Left ventricle myocardium inferior (tissue), 1 donor: Measurements from ENCODE around the gene GEMIN8. TPM values are rescaled to one million over a fixed set of nuclear protein-coding genes. Genes with fewer than 3 reads are reported as not detected.
A peak's percentile ranks its signal among the peaks of the same experiment; 100 is the strongest.

Source experiments
- DNase-seq: peaks from one replicate; pipeline ENCODE4 v3.0.0-alpha.2; 2020
- H3K27ac ChIP-seq: fragments of 200-600 bp; replicated peaks from 2 replicates; pipeline ENCODE4 v1.8.0; 2021
- H3K27me3 ChIP-seq: fragments of 200-600 bp; 2 replicates; pipeline ENCODE4 v1.8.0; 2021; ENCODE audit warnings: low read depth
- H3K36me3 ChIP-seq: fragments of 200-600 bp; 2 replicates; pipeline ENCODE4 v1.8.0; 2021
- H3K4me1 ChIP-seq: fragments of 200-600 bp; 2 replicates; pipeline ENCODE4 v1.8.0; 2021
- H3K4me3 ChIP-seq: fragments of 200-600 bp; 2 replicates; pipeline ENCODE4 v1.8.0; 2021; ENCODE audit warnings: mild to moderate bottlenecking, moderate library complexity
- H3K9me3 ChIP-seq: fragments of 200-600 bp; replicated peaks from 2 replicates; pipeline ENCODE4 v1.8.0; 2021
- intact Hi-C: fragments of 100-400 bp; cut with micrococcal nuclease; formaldehyde crosslinking; loops from one replicate; pipeline ENCODE4 v1.11.0; 2022
- total RNA-seq: library from RNA; stranded (reverse); fragmentation: NEBNext Ultra II Directional; extraction: Animal tissue kit (Norgen Biotek cat#: 25700); gene quantifications from one replicate; pipeline ENCODE4 v1.2.1, GENCODE V29; 2021
- TF ChIP-seq, protein P1 (sequence below): fragments of 200-600 bp; IDR thresholded peaks from 2 replicates; pipeline ENCODE4 v1.8.0; 2021; ENCODE audit warnings: antibody characterized with exemption, mild to moderate bottlenecking, borderline replicate concordance
- donor health status: DM: no; HTN: yes; CAD: no; lungs with severe emphysema.

The GEMIN8 gene
- total RNA-seq, 1 donor from 2014 or later: 12.6 TPM

DNA sequence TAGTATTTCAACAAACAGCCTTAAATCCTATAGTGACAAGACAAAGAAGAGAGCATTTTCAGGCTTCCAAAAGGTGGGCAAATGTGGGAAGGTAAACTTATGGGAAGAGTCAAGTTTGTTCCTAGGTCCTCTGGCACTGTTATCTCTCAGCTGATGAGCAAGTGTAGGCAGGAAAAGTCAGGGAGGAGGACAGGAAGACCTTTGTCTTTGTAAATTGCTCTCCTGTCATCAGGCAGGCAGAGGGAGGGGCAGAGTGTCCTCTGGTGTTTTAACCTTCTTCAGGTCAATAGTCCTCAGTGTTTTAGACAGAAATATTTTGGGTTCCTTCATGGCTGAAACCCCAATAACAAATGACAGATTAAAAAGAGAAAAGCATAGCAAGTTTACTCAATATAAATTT, 13.5 kb upstream of the GEMIN8 start:
- DNase-seq: no peak
- Histone ChIP-seq H3K27me3 (no peaks in the 10 kb centered on the region), H3K9me3 (no peaks in the 10 kb centered on the region), H3K27ac (no peak overlapping the region), H3K4me3 (no peak overlapping the region), H3K36me3 (no peaks in the 10 kb centered on the region), H3K4me1 (no peaks in the 10 kb centered on the region)
- TF ChIP-seq, protein P1, sequence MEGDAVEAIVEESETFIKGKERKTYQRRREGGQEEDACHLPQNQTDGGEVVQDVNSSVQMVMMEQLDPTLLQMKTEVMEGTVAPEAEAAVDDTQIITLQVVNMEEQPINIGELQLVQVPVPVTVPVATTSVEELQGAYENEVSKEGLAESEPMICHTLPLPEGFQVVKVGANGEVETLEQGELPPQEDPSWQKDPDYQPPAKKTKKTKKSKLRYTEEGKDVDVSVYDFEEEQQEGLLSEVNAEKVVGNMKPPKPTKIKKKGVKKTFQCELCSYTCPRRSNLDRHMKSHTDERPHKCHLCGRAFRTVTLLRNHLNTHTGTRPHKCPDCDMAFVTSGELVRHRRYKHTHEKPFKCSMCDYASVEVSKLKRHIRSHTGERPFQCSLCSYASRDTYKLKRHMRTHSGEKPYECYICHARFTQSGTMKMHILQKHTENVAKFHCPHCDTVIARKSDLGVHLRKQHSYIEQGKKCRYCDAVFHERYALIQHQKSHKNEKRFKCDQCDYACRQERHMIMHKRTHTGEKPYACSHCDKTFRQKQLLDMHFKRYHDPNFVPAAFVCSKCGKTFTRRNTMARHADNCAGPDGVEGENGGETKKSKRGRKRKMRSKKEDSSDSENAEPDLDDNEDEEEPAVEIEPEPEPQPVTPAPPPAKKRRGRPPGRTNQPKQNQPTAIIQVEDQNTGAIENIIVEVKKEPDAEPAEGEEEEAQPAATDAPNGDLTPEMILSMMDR: no peak
- intact Hi-C loops: loop anchor here (10.0 kb wide), 1 partner anchor 1102 kb away; no protein-coding TSS in a partner anchor

DNA sequence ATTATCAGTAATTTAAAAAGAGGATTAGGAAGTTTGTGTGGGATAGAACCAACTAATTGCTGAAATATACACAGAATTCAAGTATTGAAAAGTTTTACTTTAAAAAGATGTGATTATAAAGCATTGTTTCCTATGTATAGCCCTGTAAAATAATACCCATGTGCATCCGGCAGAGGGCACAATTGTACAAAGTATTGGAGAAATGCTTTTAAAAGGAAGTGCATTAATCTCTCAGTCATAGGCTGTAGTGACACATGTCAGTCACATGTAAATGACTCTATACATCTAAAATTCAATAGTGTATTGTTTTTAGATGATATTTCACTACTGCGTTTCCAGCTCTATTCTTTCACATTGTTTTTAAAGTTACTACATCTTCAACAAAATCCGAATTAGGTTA, 9.7 kb upstream of the GEMIN8 start:
- Histone ChIP-seq H3K4me1 (no peaks in the 10 kb centered on the region), H3K27ac (no peak overlapping the region), H3K4me3 (no peak overlapping the region), H3K27me3 (no peaks in the 10 kb centered on the region), H3K36me3 (no peaks in the 10 kb centered on the region), H3K9me3 (no peaks in the 10 kb centered on the region)
- intact Hi-C loops: loop anchor here (5.0 kb wide), 1 partner anchor 1203 kb away; no protein-coding TSS in a partner anchor
- TF ChIP-seq, protein P1: peak; percentile 69
- no peak for DNase-seq

DNA sequence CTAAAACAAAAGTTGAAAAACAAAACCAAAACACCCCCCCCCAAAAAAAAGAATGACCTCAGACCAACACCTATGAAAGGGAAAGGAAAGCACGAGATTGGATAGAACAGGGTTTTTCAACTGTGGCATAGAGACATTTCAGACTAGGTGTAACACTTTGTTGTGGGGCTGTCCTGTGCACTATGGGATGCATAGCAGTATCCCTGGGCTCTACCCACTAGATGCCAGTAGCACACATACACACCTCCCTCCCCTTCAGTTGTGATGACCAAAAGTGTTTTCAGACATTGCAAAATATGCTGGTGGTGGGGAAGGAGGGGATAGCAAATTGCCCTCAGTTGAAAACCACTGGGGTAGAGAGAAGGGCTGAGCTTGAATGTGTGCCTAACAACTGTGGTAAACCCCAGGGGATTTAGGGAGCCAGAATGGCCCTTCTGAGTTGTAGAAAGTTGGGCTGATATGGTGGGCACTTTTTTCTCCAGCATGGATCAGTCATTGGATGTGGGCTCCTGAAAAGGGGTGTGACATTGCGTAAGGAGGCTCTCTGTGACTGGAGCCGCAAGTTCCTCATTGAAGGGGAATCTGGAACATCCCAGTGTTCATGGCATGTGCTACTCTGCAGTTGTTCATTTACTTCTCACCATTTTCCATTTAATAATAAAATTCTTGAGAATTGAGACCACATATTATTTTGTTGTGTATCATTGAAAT, 8.8 kb upstream of the GEMIN8 start:
- TF ChIP-seq, protein P1: no peak
- H3K4me3 ChIP-seq: no peak overlapping the region
- no peaks in the 10 kb centered on the region for H3K27me3 ChIP-seq
- H3K4me1 ChIP-seq: no peaks in the 10 kb centered on the region
- H3K36me3 ChIP-seq: no peaks in the 10 kb centered on the region
- DNase-seq: no peak
- intact Hi-C loops: loop anchor here (5.0 kb wide), 1 partner anchor 1204 kb away; no protein-coding TSS in a partner anchor
- H3K9me3 ChIP-seq: no peaks in the 10 kb centered on the region
- no peak overlapping the region for H3K27ac ChIP-seq

DNA sequence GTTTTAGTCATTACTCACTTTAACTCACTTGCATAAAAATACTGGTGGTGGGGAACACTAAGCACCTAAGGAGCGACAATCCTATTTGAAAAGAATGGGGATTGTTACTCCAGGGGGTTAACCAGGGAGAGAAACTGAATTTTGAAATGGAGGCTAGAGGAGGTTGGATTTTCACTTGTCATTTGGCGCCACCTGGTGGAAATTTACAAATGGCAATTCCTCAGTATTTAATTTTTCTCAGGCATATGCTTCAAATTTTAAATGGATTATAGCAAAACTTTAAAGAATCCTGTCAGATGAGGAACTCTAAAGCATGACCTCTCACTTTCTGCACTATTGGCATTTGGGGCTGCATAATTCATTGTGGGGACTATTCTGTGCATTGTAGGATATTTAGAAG, 2.7 kb upstream of the GEMIN8 start:
- Histone ChIP-seq H3K4me1 (peaks cover 27% of the 10 kb centered on the region), H3K9me3 (no peaks in the 10 kb centered on the region), H3K27ac (no peak overlapping the region), H3K4me3 (no peak overlapping the region), H3K27me3 (no peaks in the 10 kb centered on the region), H3K36me3 (no peaks in the 10 kb centered on the region)
- no peak for DNase-seq
- intact Hi-C loops: loop anchor here (2.0 to 5.0 kb wide), 3 partner anchors 280 to 526 kb away; partner anchors contain the start of gene TCEANC
- TF ChIP-seq, protein P1: peak; percentile 71

DNA sequence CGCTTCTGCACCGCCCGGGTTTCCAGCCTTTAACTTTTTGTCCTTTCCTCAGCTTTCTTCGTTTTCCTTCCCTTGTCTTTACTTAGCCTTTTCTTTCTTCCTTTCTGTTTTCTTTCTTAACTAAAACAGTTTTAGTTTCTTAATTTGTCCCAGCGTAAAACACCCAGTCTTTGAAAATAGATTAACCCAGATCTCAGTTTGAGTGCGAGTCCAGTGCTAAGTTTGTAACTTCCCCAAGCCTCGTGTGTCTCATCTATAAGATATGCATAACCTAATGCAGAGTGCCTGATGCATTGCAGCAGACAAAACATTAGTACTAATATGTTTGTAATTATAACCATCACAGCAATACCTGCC, 460 bp upstream of the GEMIN8 start:
- Histone ChIP-seq H3K9me3 (no peaks in the 10 kb centered on the region), H3K4me1 (peaks cover 34% of the 10 kb centered on the region), H3K4me3 (peak overlapping the region; percentile 79), H3K27ac (peak overlapping the region; percentile 91), H3K27me3 (no peaks in the 10 kb centered on the region), H3K36me3 (no peaks in the 10 kb centered on the region)
- intact Hi-C loops: loop anchor here (5.0 kb wide), 2 partner anchors 278 to 378 kb away; partner anchors contain the start of gene TCEANC
- TF ChIP-seq, protein P1: no peak
- no peak for DNase-seq
